HG02840 (cell line): ENCODE results near the gene ROR1.

Experiments used
- ATAC-seq: cut with Tn5 transposase; IDR thresholded peaks from one replicate; pipeline ENCODE4 v1.9.1; 2021; ENCODE audit warnings: mild to moderate bottlenecking, moderate library complexity, moderate number of reproducible peaks; ENCODE audit not compliant: unreplicated experiment, low FRiP score

ROR1 gene

DNA sequence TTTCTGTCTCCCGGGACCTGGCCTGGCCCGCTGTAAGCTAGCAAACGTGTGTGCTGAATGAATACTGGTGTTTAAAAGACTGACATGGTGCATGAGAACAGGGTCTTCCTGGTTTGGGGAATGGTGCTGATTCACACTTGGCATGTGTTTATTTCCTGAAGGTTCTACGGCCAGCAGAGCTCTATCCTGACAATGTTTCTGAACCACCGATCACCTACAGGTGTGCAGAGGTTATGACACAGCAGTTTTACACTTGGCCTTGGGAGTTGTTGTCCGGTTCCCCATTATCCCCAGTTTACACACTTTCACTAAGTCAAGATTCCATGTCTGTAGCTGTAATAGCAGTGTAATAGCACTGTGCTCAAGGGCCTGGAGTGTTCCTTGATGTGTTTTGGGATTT, 127.3 kb downstream of the ROR1 start:
- ATAC-seq: no peak

DNA sequence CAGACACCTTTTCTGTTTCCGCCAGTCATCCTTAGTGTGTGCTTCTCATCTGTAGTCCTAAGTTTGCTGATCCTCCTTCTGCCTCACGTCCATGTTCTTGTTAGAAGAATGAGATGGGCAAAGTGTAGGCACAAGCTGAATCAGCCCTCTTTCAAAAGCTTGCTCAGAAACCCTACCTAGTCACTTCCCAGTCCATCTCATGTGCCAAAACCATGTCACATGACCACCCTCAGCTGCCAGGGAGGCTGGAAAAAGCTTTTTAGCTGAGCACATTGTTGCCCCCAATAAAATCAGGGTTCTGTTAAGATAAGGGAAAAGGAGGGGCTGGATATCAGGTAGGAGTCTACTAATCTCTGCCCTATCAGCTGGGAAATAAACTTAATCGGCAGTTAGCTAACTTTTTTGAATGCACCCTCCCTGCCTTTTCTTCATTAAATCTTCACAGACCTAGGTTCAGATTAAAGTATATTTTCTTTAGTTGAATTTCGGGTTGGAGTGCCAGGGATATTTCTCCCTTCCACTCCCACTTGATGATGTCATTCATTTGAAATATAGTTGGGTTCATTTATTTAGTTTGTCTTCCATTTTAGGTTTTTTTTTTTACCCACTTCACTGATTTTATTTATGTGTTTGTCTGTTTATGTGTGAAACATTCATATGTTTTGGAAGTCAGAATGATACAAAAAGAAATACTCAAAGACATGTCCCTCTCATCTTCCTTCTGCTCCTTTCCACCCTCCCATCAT, 129.2 kb downstream of the ROR1 start:
- ATAC-seq: no peak

DNA sequence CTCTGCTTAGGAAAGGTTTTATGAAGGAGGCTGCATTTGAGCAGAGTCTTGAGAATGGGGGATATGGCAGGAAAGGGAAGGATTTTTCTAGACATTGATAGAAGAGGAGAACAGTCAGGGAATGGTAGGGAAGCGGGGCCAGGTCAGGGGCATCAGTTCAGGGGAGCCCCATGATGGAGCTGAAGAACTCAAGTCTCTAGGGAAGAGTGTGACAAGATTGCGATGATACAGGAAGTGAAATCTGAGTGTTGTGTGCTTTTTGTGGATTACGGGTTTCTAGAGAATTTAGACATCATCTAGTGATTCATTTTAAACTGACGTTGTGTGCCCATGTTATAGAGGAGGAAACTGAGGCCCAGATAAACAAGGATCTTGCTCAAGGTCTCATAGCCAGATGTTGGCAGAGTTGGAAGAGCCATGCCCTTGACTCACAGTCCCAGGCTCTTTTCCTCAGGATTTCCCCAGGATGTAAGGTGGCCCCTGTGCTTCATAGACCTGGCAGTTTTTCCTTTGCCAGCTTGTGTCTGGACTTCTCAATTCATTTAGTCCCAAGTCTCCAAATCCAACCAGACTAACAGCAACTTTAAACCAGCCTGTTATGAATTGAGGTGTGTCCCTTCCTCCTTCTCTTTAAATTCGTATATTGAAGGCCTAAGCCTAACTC, 130.3 kb downstream of the ROR1 start:
- ATAC-seq: no peak

DNA sequence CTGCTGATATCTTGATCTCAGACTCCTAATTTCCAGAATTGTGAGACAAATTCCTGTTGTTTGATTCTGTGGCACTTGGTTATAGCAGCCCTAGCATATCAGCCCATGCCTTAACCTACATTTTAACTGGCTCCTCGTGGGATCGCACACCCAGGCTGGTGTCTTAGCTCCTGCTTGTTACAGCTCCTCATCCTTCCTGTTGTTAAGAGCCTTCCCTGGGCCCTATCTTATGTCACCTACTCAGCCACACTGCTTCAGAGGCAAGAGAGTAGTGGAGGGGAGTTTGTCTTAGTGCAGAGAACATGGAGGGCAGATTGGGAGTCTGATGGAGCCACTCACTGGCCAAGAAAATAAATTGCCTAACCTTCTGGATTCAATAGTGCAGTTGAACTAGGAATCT, 131.0 kb downstream of the ROR1 start:
- ATAC-seq: no peak

DNA sequence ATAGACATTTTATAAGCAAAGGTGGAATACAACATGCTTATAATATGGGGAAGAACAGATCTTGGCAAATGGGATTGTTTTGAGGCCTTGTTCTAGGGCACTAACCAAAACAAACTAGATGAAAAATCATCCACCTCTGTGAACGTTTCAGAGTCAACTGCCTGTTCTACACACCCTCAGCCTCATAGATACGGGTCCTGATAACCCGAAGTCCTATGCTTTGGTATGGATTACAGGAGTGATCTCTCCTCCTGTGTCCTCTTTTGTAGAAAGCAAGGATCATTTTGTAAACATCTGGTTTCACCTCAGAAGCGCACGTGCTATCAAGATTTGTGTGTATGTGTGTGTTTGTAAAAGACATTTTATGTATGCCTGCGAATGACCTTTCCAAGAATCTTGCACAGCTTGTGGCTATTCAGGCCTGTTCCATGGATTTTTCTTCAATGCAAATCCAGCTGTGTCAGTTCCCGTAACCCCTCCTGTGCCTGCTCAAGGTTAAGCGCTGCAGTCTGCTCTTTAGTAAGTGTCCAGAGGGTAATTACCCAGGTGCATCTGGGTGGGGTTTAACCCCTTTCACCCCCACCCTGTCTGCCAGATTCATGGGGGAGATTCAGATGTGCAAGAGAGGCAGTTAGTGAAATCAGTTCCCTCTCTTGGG, 132.4 kb downstream of the ROR1 start:
- ATAC-seq: no peak

DNA sequence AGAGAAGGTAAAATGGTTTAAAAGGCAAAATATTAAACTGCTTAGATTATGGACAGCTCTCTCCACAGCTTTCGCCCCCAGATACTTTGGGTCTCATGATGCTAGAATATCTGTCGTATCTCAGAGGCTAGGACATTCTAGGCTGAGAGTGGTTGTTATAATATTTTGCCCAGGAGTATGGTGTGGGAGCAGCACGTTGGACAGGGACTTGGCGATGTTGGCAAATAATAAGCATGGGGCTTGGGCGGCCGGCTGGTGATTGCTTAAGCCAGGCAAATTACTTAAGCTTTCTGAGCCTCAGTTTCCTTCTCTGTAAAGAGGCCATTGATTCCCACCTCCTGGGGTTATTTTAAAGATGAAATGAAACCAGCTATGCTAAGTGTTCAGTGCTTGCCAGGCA, 133.2 kb downstream of the ROR1 start:
- no peak for ATAC-seq

DNA sequence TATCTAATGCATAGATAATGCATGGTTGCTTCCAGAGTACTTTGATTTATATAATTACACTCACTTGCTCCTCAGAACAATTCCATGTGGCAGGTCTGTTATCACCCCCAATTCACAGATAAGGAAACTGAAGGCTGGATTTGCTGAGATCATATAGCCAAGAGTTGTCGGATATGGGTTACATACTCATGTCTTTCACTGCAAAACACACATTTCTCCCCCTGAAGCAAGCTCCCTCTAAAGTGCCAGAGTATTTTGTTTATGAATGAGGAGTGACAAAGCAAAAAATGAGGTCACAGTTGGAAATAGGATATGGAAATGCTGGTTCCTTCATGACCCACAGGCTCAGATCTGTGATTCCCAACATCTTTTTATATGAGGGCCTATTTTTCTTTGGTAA, 134.2 kb downstream of the ROR1 start:
- no peak for ATAC-seq

DNA sequence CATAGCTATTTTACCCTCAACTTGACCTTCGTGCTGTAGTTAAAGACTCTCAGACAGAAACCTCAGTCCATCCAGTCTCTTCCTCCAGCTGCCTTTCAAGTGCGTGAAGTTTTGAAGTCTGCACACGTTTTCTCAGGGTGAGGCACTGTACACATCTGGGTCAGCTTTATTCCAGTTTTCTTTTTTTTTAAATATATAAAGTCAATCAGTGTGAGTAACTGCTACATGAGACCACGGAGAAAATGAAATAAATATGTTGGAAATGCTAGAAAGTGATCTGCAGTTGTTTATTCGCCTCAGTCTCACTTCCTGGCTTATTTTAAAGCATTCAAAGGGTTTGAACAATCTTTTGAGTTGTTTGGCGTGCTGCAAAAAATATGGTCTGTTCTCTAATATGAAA, 135.7 kb downstream of the ROR1 start:
- ATAC-seq: no peak

DNA sequence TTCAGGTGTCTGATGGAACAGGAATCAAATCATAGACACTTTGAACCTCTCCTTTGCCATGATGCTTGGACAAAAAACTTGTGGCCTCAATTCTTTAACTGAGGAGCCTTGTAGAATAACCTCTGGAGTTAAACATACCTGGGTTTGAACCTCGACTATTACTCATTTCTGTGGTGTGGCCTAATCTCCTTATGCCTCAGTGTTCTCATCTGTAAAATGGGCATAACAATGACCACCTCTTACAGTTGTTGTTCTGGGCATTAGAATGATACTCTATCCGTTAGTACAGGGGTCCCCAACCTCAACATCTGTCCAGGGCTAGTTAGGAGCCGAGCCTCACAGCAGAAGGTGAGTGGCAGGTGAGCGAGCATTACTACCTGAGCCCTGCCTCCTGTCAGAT, 137.2 kb downstream of the ROR1 start:
- no peak for ATAC-seq

DNA sequence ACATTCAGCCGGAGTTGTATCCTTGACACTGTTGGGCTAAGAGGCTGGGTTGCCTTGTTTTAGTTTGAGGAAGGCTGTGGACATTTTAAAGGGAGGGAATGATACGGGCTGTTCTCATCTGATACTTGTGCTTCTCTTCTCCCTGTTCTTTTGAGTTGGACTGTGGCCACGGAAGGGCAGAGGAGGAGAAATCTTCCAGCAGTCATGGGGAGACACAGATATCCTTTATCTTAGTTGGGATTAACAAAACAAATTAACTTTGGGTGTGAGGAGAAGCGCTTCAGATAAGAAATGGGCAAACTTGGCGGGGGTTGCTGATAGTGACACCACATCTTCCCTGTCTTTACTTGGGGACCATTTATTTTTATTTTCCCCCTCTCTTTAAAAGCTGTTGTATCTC, 138.8 kb downstream of the ROR1 start:
- no peak for ATAC-seq

DNA sequence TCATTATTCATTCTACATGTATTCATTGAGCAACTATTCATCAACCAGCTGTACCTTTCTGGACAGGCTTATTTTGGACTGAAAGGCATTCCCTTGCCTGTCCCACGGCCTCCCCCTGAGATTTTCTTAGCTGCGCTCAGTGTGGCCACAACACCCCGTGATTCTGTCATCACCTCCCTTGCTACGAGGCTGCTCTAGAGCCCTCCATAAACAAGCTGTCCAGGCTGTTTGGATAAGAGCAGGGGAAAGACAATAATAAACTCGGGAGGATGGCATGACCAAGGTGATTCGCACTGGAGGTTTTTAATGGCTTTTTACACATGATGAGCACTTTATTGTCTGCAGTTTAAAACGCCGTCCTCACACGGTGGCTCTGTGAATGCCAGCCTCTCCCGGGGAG, 139.7 kb downstream of the ROR1 start:
- no peak for ATAC-seq

DNA sequence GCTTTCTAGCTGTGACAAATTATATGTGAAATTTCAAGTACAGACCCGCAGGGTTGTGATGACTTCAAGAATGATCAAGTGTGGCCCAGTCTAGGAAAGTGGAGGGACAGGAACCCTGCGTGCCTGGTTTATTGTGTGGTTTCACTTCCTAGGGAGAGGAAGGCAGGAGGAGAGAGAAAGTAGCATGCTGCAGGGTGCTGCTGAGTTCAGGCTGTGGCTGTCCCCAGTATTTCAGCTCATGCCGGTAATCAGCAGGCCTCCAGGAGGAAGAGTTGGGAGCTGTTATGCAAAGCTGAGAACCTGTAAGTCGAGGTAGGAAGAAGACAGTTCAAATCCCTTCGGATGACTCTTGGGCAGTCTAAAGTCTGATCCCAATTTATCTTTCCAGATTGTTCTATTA, 140.4 kb downstream of the ROR1 start:
- no peak for ATAC-seq

DNA sequence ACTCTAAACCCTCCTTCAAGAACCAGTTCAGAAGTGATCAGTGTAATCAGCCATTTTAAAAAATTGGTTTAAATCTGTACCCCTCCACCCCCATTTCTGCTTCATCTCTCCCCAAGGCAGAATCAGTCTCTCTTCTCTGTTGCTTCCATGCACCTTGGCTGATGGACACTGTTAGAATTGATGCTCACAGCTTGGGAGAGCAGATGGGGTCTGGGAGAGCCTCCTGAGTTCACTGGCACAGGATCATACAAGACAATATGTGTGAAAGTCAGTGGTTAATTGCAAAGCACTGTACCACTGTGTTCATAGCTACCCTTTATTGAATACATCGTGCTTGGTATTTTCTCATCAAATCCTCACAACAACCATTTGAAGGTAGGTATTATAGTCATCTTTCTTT, 140.9 kb downstream of the ROR1 start:
- no peak for ATAC-seq

DNA sequence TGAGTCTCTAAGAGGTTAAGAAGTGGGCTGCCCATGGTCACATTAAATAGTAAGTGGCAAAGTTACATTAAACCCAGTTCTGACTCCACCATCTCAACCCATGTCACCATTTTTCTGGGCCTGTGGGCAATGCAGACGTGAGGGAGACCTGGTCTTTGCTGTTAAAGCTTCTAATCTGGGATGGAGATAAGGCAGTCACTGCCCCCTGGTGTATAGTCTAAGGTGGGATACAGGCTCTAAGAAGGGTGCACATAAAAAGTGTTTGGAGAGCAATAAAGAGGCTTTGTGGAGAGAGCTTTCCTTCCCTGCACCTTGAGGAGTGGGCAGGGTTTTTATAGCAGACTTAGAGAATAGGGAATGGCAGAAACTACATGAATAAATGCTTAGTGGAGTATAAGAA, 141.3 kb downstream of the ROR1 start:
- ATAC-seq: no peak

DNA sequence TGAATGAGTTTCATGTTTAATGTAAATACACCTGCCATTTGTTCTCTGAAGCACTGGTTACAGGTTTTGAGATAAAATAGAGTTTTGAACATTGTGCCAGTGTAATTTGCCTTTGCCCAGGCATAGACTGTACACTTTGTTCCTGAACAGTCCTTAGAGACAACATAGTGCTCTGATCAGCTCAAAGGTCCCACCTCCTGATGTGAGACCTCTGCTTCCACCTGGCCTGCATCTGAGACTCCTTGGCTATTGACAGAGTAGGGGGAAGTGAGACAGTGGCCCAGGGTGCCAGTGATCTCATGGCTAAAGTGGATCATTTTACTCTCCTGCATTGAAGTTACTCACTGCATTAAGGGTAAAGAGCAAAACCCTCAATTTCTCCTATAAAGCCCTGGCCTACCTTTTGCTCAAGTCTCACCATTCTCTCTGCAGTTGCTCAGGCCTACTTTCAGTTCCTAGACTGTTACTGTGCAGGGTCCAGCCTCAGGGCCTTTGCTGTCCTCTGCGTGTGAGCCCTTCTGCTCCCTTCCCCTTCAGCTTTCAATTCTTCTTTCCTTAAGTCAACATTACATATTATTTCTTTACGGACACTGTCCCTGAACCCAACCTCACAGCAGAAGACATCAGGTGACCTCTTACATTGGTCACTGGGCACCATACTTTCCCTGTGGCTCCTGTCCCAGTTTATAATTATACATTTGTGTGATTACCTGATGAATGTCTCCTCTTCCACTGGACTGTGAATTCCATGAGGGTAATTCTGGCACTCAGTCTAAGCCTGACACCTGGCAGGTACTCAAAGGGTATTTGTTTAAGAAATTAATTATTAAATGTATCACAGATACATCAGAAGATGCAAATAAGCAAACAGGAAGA, 142.9 kb downstream of the ROR1 start:
- no peak for ATAC-seq

DNA sequence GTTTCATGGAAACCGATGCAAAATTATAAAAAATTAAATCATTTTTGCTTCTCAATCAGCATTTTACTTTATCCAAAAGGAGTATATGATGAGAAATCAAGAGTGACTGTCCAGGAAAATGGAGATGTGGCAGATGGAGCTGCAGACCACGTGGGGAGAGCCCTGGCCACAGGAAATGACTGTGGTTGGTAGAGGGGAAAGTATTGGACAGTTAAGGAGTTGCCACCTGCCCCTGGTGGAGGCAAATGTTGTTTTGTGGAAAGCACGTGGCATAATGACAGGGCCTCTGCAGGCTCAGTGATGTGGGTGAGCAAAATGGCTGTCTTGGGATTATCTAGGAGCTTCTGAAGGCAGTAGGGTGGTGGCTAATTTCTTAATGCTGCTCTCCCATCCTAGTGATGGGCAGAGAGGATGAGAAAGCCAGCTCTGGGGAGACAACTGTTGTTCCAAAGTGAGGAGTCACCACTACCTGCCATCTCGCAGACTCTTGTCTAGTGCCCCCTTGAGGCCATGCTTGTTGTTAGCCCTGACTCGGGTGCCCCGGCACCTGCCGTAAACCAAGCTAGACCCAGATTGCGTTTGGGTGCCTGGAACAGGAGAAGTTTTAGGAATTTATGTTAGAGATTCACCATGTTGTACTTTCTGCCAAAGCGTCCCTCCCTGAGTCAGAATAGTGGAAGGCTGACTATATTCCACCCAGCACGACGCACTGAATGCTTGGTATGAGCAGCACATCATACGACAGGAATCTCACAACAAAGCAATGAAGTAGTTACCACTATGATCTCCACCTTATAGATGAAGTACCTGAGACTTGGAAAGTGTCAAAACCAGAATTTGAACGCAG, 144.0 kb downstream of the ROR1 start:
- no peak for ATAC-seq

DNA sequence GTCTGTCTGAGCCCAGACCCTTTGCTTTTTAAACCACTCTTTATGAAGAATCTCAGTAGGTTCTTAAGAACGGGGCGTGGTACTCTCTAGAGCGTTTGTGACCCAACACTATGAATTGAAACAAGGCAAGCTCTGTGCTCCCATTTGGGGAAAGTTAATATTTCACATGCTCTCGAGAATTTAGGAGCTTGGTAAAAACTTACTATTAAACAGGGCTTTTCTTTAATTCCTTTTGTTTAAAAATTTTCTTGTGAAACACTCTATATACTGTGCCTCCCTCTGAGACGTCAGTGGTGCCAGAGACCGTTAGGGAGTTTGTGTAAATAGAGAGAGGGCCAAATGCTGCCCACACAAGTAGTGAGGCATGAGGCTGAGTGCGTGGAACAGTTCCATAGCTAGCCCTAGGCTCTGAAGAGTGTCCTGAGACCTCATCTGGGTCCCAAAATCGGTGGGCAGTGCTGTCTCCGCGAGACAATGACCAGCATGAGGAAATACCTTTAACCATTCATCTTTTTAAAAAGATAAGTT, 144.7 kb downstream of the ROR1 start:
- no peak for ATAC-seq

DNA sequence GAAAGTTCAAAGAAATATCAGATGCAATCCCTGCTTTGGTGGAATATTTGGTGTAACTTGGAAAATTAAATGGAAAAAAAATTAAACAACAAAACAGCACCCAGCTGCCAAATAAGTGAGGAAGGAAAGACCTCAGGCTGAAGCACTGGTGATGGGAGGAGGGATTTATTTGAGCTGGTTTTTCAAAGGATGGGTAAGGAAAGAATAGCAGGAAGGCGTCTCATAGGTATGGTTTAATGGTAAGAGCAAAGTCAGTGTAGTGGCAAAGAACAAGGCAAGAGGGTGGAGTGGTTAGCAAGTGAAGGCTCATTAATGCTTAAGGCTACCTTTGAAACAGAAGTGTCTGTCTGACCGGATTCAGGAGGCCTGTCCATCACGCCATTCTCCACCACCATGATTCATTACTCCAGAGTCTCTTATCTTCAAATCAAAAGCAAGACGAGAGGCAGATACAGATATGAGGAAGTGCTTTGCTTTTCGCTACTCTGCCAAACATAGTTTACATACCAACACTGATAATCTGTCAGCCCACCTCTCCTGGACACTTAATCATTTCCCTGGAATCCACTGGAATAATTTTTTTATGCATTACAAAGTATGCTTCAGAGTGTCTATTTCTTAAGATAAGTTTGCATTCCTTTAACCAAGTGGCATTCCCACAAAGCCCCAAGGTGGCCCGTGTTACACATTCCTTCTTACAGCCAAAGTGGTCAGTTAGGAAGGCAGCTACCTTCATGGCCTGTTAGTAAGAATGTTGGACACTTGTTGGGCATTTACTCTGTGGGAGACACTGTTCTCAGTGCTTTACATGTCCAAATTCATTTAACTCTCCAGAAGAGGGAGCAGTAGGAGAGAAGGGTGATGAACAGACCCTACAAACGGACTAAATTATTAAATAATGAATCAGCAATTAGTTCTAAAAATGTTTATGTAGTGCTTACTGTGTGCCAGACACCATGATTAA, 146.6 kb downstream of the ROR1 start:
- no peak for ATAC-seq

DNA sequence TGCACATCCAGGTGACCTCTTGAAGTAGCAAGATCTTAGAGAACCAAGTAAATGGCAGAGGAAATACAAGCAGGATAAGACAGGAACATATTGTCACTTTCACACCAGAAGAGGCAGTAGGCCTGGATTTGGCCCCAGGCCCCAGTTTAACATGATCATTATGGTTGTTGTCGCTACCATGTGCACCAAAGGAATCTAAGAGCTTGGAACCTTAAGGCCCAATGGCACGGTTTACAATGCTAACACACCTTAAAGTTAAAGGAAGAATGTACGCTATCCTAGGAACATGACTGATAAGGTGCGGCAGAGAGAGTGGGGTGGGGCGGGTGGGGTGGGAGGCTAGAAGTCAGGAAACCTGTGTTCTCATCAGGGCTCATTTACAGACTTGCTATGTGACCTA, 147.5 kb downstream of the ROR1 start:
- ATAC-seq: no peak
